BJ (cell line): ENCODE data around the gene CLN3. TPM values are rescaled to one million over a fixed set of nuclear protein-coding genes. Genes with fewer than 3 reads are reported as not detected.

Source experiments
- CTCF ChIA-PET: fragments of 350-600 bp; formaldehyde crosslinking; extraction: SDS; loops from one replicate; lab custom pipeline; 2021; ENCODE audit warnings: antibody characterized with exemption, inconsistent platforms; lab: Yijun Ruan, JAX
- POLR2A ChIA-PET: fragments of 300-600 bp; sonication (Branson Sonifier 250); formaldehyde crosslinking; extraction: SDS; loops from one replicate; lab custom pipeline; 2021; ENCODE audit warnings: antibody characterized with exemption; lab: Charles Lee
- DNase-seq: peaks from one replicate; pipeline ENCODE4 v3.0.0-alpha.2; 2011; ENCODE audit warnings: low read depth
- H3K27me3 ChIP-seq: 2 replicates; pipeline ENCODE4 v1.6.0; 2011; ENCODE audit warnings: low read length; ENCODE audit not compliant: control insufficient read depth, insufficient read depth
- H3K36me3 ChIP-seq: 2 replicates; pipeline ENCODE4 v1.5.1; 2011; ENCODE audit warnings: low read length; ENCODE audit not compliant: control insufficient read depth, insufficient read depth
- H3K4me3 ChIP-seq: 2 replicates; pipeline ENCODE4 v1.5.1; 2011; ENCODE audit warnings: low read depth, mild to moderate bottlenecking, control low read depth, low read length
- polyA plus RNA-seq: library from polyadenylated mRNA; depleted of rRNA; stranded (reverse); fragments of >200 nt; gene quantifications from 2 replicates; pipeline ENCODE4 v1.2.3, GENCODE V29; 2011
- TF ChIP-seq, protein P1 (sequence below): IDR thresholded peaks from 2 replicates; pipeline ENCODE4 v1.5.1; 2011; ENCODE audit warnings: low read depth, mild to moderate bottlenecking, control low read depth, inconsistent platforms, low read length, moderate library complexity; ENCODE audit not compliant: insufficient read depth

Gene CLN3
- polyA plus RNA-seq, 1 experiment = 25.2 TPM

DNA sequence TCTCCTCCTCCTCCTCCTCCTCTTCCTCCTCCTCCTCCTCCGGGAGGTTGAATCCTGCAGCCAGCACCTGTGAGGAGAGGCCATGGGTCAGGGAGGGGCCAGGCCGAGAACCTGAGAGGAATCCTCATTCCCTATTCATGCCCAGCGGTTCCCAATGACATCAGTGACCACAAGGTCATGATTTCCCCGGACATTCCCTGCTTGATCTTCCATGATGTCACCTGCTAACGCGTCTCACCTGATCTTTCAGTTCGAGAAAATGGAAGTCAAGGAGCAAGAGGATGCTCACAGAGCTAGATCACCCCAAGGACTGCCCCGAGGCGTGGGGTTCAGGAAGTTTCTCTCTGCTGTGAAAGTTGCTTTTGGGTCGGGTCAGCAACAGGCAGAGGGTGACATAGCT, 8.0 kb upstream of the CLN3 start:
- DNase-seq = no peak

DNA sequence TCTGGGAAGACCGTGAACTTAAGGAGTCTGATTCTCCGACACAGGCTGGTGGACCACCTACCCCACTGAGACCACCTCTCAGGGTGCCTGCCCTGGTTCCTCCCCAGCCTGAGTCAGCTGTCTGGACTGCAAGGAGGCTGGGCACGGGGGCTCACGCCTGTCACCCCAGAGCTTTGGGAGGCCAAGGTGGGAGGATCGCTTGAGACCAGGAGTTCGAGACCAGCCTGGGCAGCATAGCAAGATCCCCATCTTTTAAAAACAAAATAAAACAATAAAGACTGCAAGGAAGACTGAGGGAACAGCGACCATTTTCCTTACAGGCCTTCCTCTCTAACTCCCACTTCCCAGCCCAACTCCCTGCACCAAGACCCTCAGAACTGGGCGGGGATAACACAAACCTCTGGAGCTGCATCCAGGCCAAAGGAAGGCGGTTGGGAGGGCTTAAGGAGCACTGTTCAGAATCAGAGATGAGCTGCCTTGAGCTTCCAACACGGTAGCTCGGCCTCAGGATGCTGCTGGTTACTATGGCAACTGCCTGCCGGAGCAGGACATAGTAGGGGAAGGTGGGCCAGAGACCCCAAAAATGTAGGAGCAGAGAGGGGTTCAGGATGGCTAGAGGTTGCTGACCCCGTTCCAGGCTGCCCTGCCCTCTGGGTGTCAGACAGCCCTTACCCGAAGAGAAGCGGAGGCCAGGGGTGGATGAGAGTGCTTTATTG, 7.0 kb upstream of the CLN3 start:
- TF ChIP-seq, protein P1, sequence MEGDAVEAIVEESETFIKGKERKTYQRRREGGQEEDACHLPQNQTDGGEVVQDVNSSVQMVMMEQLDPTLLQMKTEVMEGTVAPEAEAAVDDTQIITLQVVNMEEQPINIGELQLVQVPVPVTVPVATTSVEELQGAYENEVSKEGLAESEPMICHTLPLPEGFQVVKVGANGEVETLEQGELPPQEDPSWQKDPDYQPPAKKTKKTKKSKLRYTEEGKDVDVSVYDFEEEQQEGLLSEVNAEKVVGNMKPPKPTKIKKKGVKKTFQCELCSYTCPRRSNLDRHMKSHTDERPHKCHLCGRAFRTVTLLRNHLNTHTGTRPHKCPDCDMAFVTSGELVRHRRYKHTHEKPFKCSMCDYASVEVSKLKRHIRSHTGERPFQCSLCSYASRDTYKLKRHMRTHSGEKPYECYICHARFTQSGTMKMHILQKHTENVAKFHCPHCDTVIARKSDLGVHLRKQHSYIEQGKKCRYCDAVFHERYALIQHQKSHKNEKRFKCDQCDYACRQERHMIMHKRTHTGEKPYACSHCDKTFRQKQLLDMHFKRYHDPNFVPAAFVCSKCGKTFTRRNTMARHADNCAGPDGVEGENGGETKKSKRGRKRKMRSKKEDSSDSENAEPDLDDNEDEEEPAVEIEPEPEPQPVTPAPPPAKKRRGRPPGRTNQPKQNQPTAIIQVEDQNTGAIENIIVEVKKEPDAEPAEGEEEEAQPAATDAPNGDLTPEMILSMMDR = no peak
- ChIA-PET CTCF (no interaction called here), POLR2A (no interaction called here)
- H3K36me3 ChIP-seq = no peaks in the 10 kb centered on the region
- no peak overlapping the region for H3K4me3 ChIP-seq
- peaks cover 3% of the 10 kb centered on the region; the same call in 1 of the 2 replicates for H3K27me3 ChIP-seq
- no peak for DNase-seq

More for the DNA sequence above, 8.0 kb upstream of the CLN3 start:
- Histone ChIP-seq H3K27me3 (peaks cover 3% of the 10 kb centered on the region; the same call in 1 of the 2 replicates), H3K36me3 (no peaks in the 10 kb centered on the region), H3K4me3 (no peak overlapping the region)
- ChIA-PET CTCF (no interaction called here), POLR2A (no interaction called here)
- TF ChIP-seq, protein P1 = no peak

DNA sequence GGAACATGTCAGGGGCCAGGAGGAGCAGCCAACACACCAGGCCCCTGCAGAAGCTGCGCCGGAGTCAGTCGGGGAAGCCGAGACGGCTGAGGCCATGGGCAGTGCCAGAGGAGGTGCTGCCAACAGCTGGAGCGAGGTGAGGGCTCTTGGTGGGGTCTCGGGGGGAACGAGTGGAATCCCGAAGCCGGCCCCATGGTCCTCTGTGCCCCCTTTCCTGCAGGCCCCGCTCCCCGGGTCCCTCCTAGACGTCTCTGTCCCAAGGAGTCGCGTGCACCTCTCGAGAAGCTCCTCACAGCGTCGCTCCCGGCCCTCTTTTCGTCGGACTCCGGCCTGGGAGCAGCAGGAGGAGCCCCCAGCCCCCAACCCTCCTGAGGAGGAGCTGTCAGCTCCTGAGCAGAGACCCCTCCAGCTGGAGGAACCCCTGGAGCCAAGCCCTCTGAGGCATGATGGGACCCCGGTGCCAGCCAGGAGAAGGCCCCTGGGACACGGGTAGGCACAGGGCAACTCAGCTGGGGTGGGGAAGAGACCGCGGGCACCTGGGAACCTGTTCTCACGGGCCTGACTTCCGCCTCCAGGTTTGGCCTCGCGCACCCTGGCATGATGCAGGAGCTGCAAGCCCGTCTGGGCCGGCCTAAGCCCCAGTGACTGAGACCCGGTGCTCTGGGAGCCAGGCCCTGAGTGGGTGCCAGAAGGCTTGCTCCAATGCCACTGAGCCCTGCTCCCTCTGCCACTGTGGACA, 6.2 kb upstream of the CLN3 start:
- H3K27me3 ChIP-seq = peaks cover 3% of the 10 kb centered on the region; the same call in 1 of the 2 replicates
- no peak for DNase-seq
- TF ChIP-seq, protein P1 = no peak
- ChIA-PET CTCF (no interaction called here), POLR2A (no interaction called here)
- H3K4me3 ChIP-seq = no peak overlapping the region
- H3K36me3 ChIP-seq = no peaks in the 10 kb centered on the region

DNA sequence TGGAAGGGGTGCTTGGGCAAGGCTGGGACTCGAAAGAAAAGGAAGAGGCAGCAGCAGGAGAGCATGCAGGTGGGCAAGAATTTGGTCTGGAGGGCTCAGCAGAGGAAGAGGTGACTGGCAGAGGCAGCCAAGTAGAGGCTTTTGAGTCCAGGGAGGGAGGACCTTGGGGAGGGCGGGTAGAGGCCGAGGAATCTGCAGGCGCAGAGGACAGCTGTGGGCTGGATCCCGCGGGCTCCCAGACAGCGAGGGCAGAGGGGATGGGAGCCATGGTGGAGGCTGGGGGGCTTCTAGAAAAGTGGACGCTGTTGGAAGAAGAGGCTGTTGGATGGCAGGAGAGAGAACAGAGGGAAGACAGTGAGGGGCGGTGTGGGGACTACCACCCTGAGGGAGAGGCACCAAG, 5.5 kb upstream of the CLN3 start:
- TF ChIP-seq, protein P1 = no peak
- DNase-seq = no peak
- Histone ChIP-seq H3K4me3 (no peak overlapping the region), H3K36me3 (no peaks in the 10 kb centered on the region), H3K27me3 (peaks cover 3% of the 10 kb centered on the region; the same call in 1 of the 2 replicates)
- ChIA-PET POLR2A (no interaction called here), CTCF (no interaction called here)

DNA sequence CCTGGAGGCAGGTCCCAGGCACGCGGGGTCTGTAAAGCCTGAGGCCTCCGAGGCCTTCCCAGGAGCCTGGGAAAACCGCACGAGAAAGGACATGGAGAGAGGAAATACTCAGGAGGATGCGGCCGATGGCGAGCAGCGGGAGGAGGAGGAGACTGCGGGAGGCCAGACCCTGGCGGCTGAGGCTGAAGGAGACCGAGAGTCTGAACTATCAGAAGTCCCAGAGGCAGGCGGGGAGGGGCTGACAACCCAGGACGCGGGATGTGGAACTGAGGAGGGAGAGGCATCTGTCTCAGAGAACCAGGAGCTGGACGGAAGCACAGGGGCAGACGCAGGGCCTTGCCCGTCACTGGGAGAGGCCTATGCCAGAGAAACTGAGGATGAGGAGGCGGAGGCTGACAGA, 5.0 kb upstream of the CLN3 start:
- TF ChIP-seq, protein P1 = no peak
- CTCF ChIA-PET = no interaction called here
- POLR2A ChIA-PET = no interaction called here
- Histone ChIP-seq H3K36me3 (no peaks in the 10 kb centered on the region), H3K27me3 (no peaks in the 10 kb centered on the region), H3K4me3 (no peak overlapping the region)
- DNase-seq = no peak
